OCI-LY1 (cell line): ENCODE measurements around the gene CACNG4.

Experiments used
- CTCF ChIP-seq: fragments of 200-600 bp; sonication (generic), shearing (Covaris generic); IDR thresholded peaks from 2 replicates; pipeline ENCODE4 v1.5.1; 2017; ENCODE audit warnings: mild to moderate bottlenecking, antibody characterized with exemption, low read length, moderate library complexity, mixed read lengths
- EZH2 ChIP-seq: fragments of 200-600 bp; sonication (generic), shearing (Covaris generic); IDR thresholded peaks from 2 replicates; pipeline ENCODE4 v1.8.0; 2017; ENCODE audit warnings: borderline replicate concordance, mixed run types, mild to moderate bottlenecking, antibody characterized with exemption, low read length, moderate library complexity, mixed read lengths

DNA sequence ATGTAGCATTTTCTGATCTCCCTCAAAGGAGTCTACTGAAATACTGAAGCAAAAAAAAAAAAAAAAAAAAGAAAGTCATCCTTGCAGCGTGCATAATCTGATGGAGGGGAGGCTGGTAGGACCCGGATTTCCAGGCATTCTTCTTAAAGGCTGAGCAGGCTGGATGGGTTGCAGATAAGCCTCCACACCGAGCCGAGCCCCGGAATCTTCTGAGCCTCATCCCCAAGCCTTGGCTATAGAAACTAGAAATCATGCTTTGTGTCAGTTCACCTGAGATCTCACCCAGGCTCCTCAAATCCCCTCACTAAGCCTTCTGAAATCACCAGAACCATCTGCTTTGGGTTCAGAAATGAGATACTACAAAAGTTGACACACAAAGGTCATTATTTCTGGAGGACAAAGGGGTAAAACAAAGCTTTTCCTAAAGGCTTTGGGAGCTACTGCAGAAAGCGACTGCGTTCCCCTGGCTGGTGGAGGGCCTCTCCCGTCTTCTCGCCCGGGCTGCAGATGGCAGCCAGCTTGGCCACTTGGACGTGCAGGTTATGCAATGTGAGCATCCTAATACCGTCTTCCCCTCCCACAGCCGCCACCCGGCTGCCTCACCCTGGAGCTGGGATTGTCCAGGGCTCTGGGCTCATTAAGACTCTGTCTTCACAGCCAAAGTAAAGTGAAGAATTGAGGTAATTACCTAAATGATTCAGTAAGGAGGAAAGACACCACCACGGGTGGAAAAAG is 4.7 kb upstream of the CACNG4 start:
- TF ChIP-seq EZH2 (no peak), CTCF (no peak)
